Measurements from ENCODE around the gene GOLGA7B.

GOLGA7B gene

GRCh38 chr10:97888134-97888533 lies 38.5 kb downstream of the GOLGA7B start:
- in situ Hi-C loops (cut with MboI; ENCODE audit: low sequenced_read_pairs, unreplicated experiment), result no loop called here
- DNase-seq (ENCODE audit: low spot score), result no peak
- TF ChIP-seq CTCF (IDR thresholded peaks at IDR 0.05; ENCODE audit: borderline replicate concordance, control extremely low read depth, extremely low read depth, insufficient read depth, missing control alignments), result no peak

GRCh38 chr10:97888641-97889262 lies 39.1 kb downstream of the GOLGA7B start:
- no peak for DNase-seq (ENCODE audit: low spot score)
- TF ChIP-seq CTCF (IDR thresholded peaks at IDR 0.05; ENCODE audit: borderline replicate concordance, control extremely low read depth, extremely low read depth, insufficient read depth, missing control alignments), result no peak
- in situ Hi-C loops (cut with MboI; ENCODE audit: low sequenced_read_pairs, unreplicated experiment), result no loop called here

- in situ Hi-C loops (cut with MboI; ENCODE audit: low sequenced_read_pairs, unreplicated experiment), result no loop called here
- DNase-seq (ENCODE audit: low spot score), result no peak
- TF ChIP-seq CTCF (IDR thresholded peaks at IDR 0.05; ENCODE audit: borderline replicate concordance, control extremely low read depth, extremely low read depth, insufficient read depth, missing control alignments), result no peak
Measured at GRCh38 chr10:97889461-97890265, 40.0 kb downstream of the GOLGA7B start.

GRCh38 chr10:97891497-97892167 lies 42.0 kb downstream of the GOLGA7B start:
- DNase-seq (ENCODE audit: low spot score), result no peak
- TF ChIP-seq CTCF (IDR thresholded peaks at IDR 0.05; ENCODE audit: borderline replicate concordance, control extremely low read depth, extremely low read depth, insufficient read depth, missing control alignments), result no peak
- in situ Hi-C loops (cut with MboI; ENCODE audit: low sequenced_read_pairs, unreplicated experiment), result no loop called here

- no peak for TF ChIP-seq CTCF (IDR thresholded peaks at IDR 0.05; ENCODE audit: borderline replicate concordance, control extremely low read depth, extremely low read depth, insufficient read depth, missing control alignments)
- no peak for DNase-seq (ENCODE audit: low spot score)
- in situ Hi-C loops (cut with MboI; ENCODE audit: low sequenced_read_pairs, unreplicated experiment), result no loop called here
Measured at GRCh38 chr10:97892506-97892905, 42.9 kb downstream of the GOLGA7B start.

GRCh38 chr10:97892939-97893338 lies 43.3 kb downstream of the GOLGA7B start:
- TF ChIP-seq CTCF (IDR thresholded peaks at IDR 0.05; ENCODE audit: borderline replicate concordance, control extremely low read depth, extremely low read depth, insufficient read depth, missing control alignments), result no peak
- in situ Hi-C loops (cut with MboI; ENCODE audit: low sequenced_read_pairs, unreplicated experiment), result no loop called here
- no peak for DNase-seq (ENCODE audit: low spot score)

Measured in GM13976 (cell line).